SH-SY5Y (cell line): ENCODE measurements around the gene CMTM4.

ENCODE experiments used
- GATA2 ChIP-seq: IDR thresholded peaks from 2 replicates; pipeline ENCODE4 v1.6.1; 2011; ENCODE audit warnings: mild to moderate bottlenecking, low read depth, low read length
- GATA3 ChIP-seq: IDR thresholded peaks from 2 replicates; pipeline ENCODE4 v1.6.1; 2011; ENCODE audit warnings: low read depth, mild to moderate bottlenecking, low read length, moderate library complexity

DNA sequence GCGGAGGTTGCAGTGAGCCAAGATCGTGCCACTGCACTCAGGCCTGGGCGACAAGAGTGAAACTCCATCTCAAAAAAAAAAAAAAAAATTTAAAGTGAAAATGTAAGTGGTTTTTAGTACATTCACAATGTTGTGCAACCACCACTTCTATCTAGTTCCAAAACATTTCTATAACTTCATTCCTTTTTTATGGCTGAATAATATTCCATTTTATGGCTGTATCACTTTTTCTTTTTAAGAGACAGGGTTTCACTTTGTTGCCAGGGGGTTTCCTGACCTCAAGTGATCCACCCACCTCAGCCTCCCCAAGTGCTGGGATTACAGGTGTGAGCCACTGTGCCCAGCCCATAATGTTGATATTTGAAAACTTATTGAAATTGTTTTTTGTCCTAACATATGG, 103.7 kb downstream of the CMTM4 start:
- TF ChIP-seq GATA2 (no peak), GATA3 (no peak)
